ENCODE results near the gene LPP.
A peak's percentile ranks its signal among the peaks of the same experiment; 100 is the strongest.

The LPP gene

DNA sequence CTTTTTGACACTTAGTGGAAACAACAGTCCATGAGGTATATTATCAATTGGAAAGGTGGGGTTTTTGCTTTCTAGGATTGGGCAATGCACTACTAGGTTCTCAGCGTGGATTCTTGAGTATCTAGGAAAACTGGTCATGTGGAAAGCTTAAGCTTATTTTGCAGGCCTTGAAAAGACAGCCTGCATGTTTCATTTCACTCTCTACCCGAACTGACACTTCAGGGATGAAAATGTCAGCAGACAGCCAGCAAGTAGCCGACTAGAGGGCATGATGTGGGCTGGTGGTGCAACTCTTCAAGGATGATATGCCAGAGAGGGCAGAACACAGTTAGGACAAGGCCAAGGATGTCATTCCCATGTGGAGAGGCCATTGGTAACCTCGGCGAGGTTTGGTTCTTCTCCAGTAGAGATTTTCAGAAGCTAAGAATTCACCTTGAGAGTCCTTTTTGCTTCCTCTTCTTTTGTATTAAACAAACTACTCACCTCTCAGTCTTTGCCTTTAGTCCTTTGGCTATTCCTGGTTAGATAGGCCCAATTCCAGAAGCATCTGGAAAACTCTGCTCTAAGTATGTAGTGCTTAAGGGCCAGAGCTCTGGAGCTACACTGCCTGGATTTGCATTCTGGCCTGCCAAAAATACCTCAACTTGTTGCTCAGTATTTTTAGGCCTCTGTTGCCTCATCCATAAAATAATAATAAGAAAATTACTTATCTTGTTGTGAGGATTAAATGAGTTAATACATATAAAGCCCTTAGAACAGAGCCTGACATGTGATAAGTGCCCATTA is 17.9 kb downstream of the LPP start:
- no peak for DNase-seq

DNA sequence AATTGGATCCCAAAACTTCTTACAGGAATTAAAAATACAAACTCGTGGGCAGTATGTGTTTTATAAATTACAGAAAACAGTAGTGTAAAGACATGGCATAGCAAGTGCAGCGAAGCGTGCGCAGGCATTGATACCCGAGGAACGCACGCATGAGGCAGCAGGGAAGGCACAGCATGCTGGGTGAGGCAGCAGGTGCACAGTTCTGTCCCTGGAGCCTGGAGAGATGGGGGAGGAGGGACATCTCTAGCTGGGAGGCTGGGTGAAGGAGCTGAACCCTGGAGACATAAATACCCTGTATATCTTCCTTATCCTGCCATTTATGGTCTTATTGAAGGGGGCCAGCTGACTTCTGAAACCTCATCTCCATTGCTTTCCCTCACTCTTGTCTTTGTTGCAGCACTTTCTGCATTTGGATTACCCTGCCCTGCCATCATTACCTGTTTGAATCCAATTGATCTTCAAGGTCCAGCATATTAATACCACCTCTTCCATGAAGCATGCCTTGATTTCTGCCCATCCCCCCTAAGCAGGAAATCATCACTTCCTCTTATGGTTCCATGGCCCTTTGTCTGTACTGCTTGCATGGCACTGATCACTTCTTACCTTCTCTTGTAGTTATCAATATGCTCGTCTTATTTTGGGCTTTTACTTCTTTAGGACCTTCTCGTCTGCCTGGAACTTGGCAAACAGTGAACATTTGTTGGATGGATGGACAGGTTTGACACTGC is 20.5 kb downstream of the LPP start:
- DNase-seq = peak; percentile 35

DNA sequence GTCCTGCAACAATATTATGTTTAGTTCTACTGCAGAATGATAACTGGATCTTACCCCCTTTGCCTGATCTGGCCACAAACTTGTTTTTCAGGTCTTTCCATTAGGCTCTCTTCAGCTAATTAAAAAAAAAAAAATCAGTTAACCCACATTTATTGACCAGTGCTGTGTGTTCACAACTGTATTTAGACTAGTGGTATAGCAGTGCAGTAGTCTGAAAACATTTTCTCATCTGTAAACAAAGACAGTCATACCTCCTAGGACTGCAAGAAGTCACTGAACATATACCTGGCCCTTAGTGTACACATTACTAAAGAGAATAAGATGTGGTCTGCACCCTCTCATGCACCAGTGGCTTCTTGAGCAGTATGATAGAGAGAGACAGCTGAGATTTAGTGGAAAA is 22.5 kb downstream of the LPP start:
- no peak for DNase-seq

DNA sequence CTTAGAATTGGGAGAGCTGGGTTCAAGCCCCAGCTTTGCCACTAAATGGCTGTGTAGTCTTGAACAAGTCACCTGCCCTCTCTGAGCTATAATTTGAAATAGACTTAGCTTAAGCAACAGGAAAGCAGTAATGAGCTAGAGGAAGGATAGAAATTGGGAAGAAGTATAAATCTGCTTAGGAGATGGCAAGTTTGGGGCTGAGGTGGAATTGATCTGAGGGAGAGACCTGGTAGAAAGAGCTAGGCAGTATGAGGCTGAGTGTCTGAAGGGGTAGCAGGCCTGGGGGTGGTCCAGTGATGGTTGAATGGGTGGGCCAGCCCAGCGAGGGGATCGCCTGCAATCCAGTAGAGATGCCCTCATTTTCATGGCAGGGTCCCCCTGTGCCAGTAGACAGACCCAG is 22.9 kb downstream of the LPP start:
- no peak for DNase-seq

DNA sequence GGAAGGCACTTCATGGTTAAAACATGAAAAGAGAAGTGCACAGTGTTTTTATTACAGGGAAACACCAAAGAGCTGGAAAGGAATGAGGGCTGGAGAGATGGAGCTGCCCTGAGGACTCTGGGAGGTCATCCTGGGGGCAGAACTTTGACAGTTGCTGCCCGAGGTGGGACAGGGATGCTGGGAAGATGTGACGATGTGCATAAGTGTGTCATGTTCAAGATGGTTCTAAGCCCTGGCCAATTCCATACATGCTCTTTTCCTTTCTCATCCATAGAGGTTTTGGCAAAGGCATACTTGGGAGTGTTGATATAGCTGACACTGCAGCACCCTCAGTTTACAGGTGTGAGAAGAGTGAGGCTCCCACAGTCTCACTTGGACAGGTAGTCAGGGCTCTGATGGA is 23.8 kb downstream of the LPP start:
- no peak for DNase-seq

DNA sequence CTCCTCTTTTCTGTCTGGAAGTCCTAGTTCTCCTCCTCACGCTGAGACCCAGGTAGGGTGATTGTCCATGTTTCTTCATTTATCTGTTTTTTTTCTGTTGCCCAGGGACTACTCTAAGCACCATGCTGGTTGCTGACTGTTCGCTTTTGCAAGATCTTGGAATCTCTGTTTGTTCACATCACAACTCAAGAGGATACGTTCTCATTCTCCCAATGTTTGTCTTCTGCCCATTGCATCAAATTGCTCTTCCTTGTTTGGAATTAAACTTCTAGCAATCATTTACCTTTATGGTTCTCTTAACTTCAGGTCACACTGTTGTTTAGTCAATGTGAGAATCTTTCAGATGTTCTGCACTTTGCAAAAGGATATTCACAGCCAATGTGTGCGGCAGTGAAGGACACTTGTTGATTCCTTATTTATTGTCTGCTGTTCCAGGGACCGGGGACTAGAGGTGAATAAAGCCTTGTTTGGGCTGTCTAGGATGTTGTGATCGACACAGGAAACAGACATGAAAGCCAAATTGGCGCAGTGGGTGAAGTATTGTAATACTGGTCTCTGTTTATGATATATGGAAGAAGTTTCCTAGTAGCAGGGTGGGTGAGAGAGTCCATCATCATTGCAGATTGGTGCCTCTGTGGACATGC is 24.5 kb downstream of the LPP start:
- DNase-seq = no peak

DNA sequence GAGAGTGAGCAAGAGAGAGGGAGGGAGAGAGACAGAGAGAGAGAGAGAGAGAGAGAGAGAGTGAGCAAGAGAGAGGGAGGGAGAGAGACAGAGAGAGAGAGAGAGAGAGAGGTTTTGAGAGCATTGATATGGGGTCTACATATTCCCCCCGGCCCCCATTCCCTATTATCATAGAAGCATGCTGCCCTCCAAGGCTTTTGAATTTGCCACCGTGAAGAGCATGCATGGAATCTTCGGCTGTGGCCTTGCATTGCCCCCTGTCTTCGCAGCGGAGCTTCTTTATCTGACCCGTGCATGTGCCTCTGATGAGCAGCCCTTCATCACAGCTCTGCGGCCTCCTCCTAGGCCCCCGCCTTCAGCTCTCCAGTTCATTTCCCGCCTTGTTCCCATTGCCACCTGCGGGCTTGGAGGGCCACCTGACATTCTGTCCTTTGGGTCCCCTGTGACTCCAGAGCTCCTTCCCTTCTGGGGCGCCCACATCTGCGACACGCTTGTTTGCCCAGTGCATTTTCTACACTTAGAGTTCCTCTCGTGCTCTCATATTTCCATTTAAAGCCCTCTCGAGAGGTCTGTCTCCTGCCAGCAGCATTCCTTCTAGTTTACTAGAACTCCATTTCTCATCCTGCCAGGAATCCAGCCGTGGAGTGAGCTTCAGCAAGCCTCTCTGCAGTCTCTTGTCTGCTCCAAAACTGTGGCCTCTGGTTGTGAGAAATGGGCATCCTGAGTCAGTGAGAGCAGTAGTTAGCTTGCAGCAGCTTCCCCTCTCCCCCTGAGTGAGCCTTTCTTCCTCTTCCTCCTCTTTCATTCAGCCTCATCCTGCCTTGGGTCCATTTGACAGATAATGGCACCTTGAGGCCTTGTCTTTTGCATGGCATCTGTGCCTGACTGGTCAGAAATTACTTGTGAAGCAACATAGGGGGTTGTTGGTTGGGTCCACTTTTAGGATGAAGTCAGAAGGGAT is 25.3 kb downstream of the LPP start:
- DNase-seq = no peak

DNA sequence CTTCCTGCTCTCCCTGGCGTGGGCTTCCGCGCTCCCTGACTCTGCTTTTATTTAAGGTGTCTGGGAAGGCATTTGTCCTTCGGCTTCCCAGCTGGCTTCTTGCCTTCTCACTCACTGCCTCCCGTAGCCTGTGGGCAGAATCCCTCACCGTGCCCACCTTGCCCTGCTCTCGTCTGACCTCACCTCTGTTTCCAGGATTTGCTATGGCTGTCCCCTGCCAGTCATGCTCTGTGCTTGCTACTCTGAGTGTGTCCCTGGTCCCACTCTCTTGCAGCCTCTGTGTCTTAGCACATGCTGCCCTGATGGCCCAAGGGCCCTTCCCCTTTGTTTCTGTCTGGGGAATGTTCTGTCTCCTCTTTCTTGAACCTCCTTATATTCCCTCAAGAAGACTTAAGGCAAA is 26.2 kb downstream of the LPP start:
- no peak for DNase-seq

DNA sequence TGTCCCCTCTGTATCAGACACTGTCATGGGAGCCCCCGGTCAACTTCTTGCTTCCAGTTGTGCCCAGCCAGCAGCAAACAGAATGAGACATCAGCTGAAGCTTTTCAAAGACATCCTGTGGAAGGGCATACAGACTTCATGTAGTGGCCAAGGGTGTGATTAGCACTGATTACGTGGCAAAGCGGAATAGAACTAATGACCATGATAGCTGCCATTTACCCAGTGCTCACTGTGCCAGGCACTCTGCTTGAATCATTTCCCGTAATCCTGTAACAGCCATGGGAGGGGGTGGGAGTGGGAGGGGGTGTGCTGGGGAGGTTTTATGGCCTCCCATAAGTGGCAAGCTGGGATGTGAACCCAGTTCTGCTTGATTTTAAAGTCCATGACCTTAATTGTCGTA is 29.5 kb downstream of the LPP start:
- DNase-seq = peak; percentile 51

DNA sequence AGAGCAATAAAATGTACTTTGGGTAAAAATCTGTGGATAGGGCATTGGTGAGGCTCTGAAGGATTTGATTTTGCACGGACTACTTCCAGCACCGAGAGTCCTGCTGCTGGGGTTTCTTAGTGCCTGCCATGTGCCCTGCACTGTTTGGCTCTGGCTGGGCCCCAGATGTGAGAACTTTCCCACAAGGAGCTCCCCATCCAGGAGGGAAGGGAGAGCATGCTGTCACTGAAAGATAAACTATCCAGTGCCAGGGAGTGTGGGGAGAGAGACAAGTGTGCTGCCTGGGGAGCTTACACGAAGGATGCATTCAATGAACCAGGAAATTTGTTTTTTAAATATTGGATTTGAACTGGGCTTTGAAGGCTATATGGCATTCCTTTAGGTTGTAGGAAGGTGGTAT is 30.2 kb downstream of the LPP start:
- DNase-seq = no peak

DNA sequence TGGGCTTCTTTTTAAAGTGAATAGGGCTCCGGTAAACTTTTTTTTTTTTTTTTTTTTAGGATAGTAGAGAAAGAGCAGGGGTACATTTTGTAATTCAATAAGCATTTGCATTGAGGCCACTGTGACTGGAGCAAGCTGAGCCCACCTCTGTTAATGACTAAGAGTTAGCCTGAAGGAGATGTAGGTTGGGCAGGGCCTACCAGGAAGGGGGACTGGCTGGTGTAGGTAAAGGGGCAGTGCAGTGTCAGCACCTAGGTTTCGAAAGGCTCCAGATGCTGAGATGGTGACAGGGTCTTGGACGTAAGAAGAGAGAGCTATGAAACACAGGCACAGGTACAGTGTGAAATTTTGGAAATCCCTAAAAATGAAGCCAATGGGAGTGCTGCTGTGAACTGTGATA is 30.7 kb downstream of the LPP start:
- DNase-seq = no peak

DNA sequence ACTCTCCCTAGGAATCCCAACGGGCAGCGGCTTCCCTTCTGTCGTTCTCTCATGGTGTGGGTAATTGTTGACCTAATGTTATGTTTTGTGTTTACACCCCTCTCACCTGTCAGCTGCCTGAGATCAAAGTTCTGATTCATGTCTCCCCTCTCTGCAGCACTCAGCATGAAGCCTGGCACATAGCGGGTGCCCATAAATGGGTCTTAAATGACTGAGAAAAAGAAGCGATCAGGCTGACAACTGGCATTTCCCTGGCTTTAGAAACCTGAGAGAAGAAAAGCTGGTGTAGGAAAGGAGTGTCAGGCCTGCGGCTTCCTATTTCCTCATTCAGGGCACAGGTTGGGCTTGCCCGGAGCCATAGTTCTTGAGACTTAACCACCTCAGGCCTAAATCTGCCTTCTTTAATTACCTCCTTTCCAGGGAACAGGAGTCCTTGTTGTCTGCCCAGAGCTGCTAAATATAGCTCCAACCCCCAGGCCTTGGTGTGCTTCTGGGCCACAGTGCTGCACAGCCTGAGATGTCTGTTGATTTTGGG is 31.8 kb downstream of the LPP start:
- DNase-seq = peak; percentile 94

DNA sequence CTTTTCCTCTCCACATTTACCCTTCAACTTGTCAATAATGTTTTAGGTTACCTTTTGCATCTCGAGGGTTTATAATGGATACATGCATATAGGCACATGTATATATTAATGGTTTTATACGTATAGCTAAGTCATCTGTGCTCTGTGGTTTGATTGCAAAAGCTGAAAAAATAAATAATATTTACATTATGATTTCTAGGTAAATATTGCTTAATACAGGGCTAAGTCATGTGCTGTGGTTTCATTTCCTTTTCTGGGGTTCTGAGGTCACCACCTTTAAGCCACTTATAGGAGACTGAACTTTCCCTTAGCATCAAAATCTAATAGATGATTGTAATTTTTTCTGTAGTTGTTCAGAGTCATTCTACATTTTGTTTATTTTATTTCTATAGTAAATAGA is 33.1 kb downstream of the LPP start:
- no peak for DNase-seq

DNA sequence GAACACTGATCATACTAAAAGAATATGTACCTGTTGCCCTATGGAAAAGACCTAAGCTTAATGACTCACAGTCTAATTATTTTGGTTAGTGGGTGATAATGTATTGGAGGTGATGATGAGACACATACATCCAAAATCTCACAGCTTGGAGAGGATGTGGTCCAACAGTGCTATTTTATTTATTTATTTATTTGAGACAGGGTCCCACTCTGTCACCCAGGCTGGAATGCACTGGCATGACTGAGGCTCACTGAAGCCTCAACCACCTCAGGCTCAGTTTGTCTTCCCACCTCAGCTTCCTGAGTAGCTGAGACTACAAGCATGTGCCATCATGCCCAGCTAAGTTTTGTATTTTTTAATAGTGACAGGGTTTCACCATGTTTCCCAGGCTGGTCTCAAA is 35.0 kb downstream of the LPP start:
- no peak for DNase-seq

DNA sequence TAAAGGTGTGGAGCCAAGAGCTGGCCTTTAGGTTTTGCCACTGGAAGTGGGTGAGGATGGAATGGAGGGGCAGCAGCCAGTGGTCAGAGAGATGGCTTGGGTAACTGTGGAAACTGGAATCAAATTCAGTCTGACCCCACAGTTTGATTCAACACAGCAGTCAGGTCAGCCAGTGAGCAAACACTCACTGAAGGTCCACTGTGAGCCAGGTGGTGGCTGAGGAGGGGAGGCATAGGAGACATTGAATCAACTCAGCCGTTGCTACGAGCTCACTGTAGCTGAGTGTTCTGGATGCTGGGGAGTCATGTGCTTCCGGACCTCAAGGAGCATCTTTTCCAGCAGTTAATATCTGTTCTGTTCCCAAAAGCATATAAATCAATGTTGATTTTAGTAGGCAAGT is 37.5 kb downstream of the LPP start:
- no peak for DNase-seq

DNA sequence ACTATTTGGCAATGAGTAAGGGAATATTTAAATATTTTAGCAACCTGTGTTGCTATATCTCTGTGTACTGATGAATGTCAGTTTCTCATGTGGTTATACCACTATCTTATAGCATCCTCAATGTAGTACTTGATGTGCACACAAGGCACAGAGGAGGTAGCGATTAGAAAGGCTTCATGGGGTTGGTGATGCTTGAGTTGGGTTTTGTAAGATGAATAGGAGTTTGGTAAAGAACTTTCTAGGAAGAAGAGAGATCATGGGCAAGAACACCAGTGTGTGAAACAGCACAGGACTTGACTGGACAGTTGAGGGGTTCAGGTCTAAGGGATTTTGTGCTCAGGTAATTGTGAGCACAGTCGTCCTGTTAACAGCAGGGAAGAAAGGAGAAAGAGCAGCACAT is 38.1 kb downstream of the LPP start:
- DNase-seq = no peak

DNA sequence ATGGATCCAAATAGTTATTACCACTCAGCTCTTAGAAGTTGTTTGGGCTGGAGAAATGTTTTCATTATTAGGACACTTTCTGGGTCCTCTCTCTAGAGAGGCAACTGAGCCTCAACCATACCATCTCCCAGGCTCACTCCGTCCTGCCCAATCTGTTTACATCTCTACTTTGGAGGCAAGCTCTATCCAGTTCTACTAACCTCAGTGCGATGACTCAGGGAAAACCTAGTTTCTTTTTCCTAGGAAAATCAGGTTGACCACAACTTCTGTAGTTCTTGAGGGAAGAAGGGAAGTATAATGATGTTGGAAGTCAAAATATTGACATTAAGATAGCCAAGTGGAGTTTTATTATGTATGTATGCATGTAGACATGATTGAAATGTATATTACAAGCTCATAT is 40.4 kb downstream of the LPP start:
- DNase-seq = no peak

DNA sequence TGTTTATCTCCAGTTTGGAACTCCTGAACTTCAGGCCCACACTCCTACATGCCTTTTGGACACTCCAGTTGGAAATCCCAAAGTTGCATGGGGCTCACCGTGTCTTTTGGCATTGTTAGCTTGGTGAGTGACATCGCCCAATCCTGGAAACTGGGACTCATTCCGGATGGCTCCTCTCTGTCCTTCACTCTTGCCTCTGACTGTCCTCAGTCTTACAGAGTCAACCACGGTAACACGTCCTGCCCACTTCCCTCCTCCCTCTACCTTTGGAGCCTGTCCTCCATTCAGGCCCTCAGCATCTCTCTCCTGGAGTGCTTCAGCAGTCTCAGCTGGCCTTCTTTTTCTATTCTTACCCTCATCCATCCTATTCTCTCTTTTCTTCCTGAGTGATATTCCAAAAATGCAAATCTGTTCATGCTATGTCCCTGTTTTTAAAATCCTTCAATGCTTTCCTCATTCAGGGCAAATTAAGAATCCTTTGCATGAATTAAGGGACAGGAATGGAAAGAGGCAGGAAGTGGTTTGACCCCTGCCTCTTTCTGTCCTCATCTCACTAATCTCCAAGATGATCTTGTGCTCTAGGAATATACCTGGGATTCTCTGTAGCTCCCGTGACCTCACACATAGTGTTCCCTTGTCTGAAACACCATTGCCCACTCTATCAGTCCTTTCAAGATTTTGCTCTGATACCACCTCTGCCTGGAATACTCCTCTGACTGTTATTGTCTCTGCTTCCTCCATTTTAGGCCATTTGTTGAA is 42.5 kb downstream of the LPP start:
- DNase-seq = no peak

DNA sequence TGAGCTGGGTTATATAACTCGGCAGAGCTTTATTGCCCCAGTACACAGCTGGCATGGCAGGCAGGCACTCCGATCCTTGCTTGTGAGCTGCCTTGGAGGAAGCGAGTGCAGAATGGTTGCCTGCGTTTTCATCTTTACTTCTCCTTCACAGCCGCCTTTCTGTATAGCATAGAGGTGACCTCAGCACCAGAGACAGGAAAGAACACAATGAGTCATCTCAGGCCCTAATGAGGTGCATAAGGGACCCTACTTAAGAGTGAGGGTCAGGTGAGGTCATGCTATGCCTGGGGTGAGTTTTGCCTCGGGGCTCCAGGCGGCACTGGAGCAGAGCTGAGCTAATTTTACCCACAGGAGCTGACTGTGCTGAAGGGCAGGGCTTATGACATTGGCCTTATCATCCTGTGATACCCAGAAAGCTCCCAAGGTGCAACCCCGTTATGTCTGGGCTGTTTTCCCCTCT is 43.5 kb downstream of the LPP start:
- DNase-seq = peak; percentile 36

DNA sequence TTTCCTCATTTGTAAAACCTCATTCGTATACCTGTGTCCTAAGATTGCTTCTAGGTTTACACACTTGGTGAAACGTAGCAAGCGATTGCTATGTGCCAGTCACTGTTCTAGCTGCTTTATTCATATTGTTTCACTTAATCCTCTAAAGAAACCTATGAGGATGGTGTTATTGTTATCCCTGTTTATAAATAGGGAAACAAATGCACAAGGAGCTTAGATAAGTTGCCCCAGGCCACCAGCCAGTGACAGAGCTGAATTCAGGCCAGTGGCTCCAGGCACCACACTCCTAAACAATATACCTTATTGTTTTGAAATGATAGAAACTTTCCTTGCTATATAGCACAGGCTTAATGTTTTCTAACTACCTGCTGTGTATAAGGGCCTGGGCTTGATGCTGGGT is 44.0 kb downstream of the LPP start:
- DNase-seq = no peak

DNA sequence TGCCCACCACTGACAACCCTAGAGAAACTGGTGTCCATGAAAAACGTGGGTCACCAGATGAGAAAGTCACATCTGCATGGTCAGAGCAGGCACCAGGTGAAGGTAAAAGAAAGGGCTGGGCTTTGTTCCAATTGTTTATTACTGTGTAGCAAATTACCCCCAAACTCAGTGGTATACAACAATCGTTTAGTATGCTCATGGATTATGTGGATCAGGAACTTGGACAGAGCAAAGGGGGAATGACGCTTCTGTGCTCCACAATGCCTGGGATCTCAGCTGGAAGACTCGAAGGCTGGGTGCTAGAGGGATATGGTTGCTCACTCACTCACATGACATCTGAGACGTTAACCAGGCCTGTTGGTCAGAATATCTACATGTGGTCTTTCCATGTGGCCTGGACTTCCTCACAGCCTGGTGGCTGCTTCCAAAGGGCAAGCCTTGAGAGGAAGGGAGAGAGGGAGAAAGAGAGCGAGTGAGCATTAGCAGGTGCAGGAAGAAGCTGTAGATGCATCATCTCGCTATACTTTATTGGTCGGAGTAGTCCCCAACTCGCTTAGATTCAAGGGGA is 44.9 kb downstream of the LPP start:
- no peak for DNase-seq

DNA sequence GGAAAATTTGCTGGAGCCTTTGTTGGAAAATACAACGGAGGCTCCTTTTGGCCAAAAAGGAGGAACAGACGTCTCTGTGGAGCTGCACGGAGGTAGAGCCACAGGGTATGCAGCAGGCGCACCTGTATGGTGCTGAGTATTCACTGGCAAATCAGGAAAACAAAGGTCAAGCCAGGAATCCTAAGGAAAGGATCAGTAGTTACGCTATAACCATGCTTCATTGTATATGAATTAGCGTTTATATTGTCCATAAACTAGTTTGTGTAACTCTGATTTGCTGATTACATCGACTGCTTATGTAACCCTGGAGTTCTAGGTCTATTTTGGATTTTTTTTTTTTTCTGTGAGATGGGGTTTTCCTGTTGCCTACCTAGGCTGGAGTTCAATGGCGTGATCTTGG is 45.4 kb downstream of the LPP start:
- no peak for DNase-seq
